SK-N-SH (cell line): Measurements from ENCODE around the gene TRPM1. TPM values are rescaled to one million over a fixed set of nuclear protein-coding genes. Genes with fewer than 3 reads are reported as not detected.

Experiments used
- CTCF ChIA-PET: fragments of 300-600, 350-600 bp; formaldehyde crosslinking; extraction: SDS; loops from one replicate; lab custom pipeline; 2021; lab: Yijun Ruan, JAX
- POLR2A ChIA-PET: fragments of 350-600 bp; sonication (Branson Sonifier 250); formaldehyde crosslinking; extraction: SDS; loops from one replicate; lab custom pipeline; 2020; ENCODE audit warnings: antibody characterized with exemption, inconsistent platforms; lab: Yijun Ruan, JAX
- DNase-seq: peaks from one replicate; pipeline ENCODE4 v3.0.0; 2012
- H2AFZ ChIP-seq: fragments of 200-600 bp; sonication (generic); 2 replicates; pipeline ENCODE4 v1.8.1; 2016; ENCODE audit warnings: antibody characterized with exemption, mild to moderate bottlenecking, low read depth
- H3F3A ChIP-seq: fragments of 200-600 bp; sonication (generic); replicated peaks from 2 replicates; pipeline ENCODE3; 2016; ENCODE audit warnings: antibody characterized with exemption, mild to moderate bottlenecking; ENCODE audit not compliant: insufficient read depth
- H3K27ac ChIP-seq, 2 experiments: fragments of 200-500 bp in 1 of 2; fragments of 200-600 bp in 1 of 2; sonication (Bioruptor generic) in 1 of 2; sonication (generic), shearing (Covaris generic) in 1 of 2; 2 replicates each; pipeline versions ENCODE4 v1.5.1 to v1.6.1; 2014 to 2016; ENCODE audit warnings: low read depth in 2 of 2, inconsistent platforms in 1 of 2, low read length in 1 of 2, mild to moderate bottlenecking in 1 of 2, mixed read lengths in 1 of 2
- H3K27me3 ChIP-seq: fragments of 200-600 bp; sonication (generic), shearing (Covaris generic); 2 replicates; pipeline ENCODE4 v1.6.1; 2016; ENCODE audit warnings: mixed run types; ENCODE audit not compliant: insufficient read depth
- H3K36me3 ChIP-seq, 2 experiments: fragments of 200-500 bp in 1 of 2; fragments of 200-600 bp in 1 of 2; sonication (Bioruptor generic) in 1 of 2; sonication (generic) in 1 of 2; replicated peaks in 1 of 2; 2 replicates each; pipeline versions ENCODE3 to v1.5.1; 2014 to 2016; ENCODE audit warnings: low read length in 1 of 2, mild to moderate bottlenecking in 1 of 2; ENCODE audit not compliant: insufficient read depth in 2 of 2, control insufficient read depth in 1 of 2
- H3K4me1 ChIP-seq, 2 experiments: fragments of 200-500 bp in 1 of 2; fragments of 200-600 bp in 1 of 2; sonication (Bioruptor generic) in 1 of 2; sonication (generic), shearing (Covaris generic) in 1 of 2; 2 replicates each; pipeline versions ENCODE4 v1.5.1 to v1.6.1; 2014 to 2016; ENCODE audit warnings: low read depth in 1 of 2, low read length in 1 of 2, mixed run types in 1 of 2; ENCODE audit not compliant: insufficient read depth in 2 of 2, control insufficient read depth in 1 of 2
- H3K4me2 ChIP-seq: fragments of 200-600 bp; sonication (generic), shearing (Covaris generic); 2 replicates; pipeline ENCODE4 v1.6.1; 2017; ENCODE audit warnings: mixed run types
- H3K4me3 ChIP-seq, 2 experiments: fragments of 200-500 bp in 1 of 2; fragments of 200-600 bp in 1 of 2; sonication (Bioruptor generic) in 1 of 2; sonication (generic), shearing (Covaris generic) in 1 of 2; 2 replicates each; pipeline versions ENCODE4 v1.5.1 to v1.8.1; 2014 to 2016; ENCODE audit warnings: low read depth in 2 of 2, inconsistent platforms in 1 of 2, low read length in 1 of 2, mild to moderate bottlenecking in 1 of 2, mixed read lengths in 1 of 2, moderate library complexity in 1 of 2
- H3K79me2 ChIP-seq: fragments of 200-600 bp; sonication (generic); 2 replicates; pipeline ENCODE4 v1.8.1; 2017; ENCODE audit warnings: mild to moderate bottlenecking; ENCODE audit not compliant: insufficient read depth
- H3K9ac ChIP-seq: fragments of 200-600 bp; sonication (generic); 2 replicates; pipeline ENCODE4 v1.6.1; 2017; ENCODE audit warnings: mixed run types
- H3K9me2 ChIP-seq: fragments of 200-600 bp; sonication (generic); 2 replicates; pipeline ENCODE4 v1.6.1; 2017; ENCODE audit warnings: mixed run types
- H3K9me3 ChIP-seq: fragments of 200-600 bp; sonication (generic); 2 replicates; pipeline ENCODE4 v1.6.1; 2017; ENCODE audit warnings: mixed run types, mild to moderate bottlenecking, moderate library complexity
- H4K20me1 ChIP-seq: fragments of 200-600 bp; sonication (generic); 2 replicates; pipeline ENCODE4 v1.6.1; 2017; ENCODE audit warnings: mild to moderate bottlenecking, mixed run types; ENCODE audit not compliant: insufficient read depth
- ELF1 ChIP-seq: IDR thresholded peaks from 2 replicates; pipeline ENCODE4 v1.4.0; 2012
- GABPA ChIP-seq: IDR thresholded peaks from 2 replicates; pipeline ENCODE4 v1.4.0; 2012; ENCODE audit warnings: low read depth, mild to moderate bottlenecking
- MAX ChIP-seq: IDR thresholded peaks from 2 replicates; pipeline ENCODE4 v1.4.0; 2012; ENCODE audit warnings: low read depth
- PBX3 ChIP-seq: IDR thresholded peaks from 2 replicates; pipeline ENCODE4; 2012
- RAD21 ChIP-seq: IDR thresholded peaks from 2 replicates; pipeline ENCODE4 v1.6.1; 2012; ENCODE audit warnings: mild to moderate bottlenecking, low read length
- RCOR1 ChIP-seq: fragments of 150-350 bp; IDR thresholded peaks from 2 replicates; pipeline ENCODE4 v1.6.1; 2017; ENCODE audit warnings: antibody characterized with exemption, low read length
- REST ChIP-seq: IDR thresholded peaks from 2 replicates; pipeline ENCODE4 v1.6.1; 2012; ENCODE audit warnings: mild to moderate bottlenecking, low read depth, low read length, moderate library complexity
- RXRA ChIP-seq: IDR thresholded peaks from 2 replicates; pipeline ENCODE4 v1.4.0; 2012; ENCODE audit warnings: low read depth, mild to moderate bottlenecking, borderline replicate concordance
- TCF12 ChIP-seq: IDR thresholded peaks from 2 replicates; pipeline ENCODE4 v1.4.0; 2012
- TEAD4 ChIP-seq: IDR thresholded peaks from 2 replicates; pipeline ENCODE4 v1.4.0; 2012; ENCODE audit warnings: mild to moderate bottlenecking, borderline replicate concordance; ENCODE audit not compliant: insufficient read depth
- USF2 ChIP-seq: fragments of 150-350 bp; IDR thresholded peaks from 2 replicates; pipeline ENCODE4 v1.6.1; 2017; ENCODE audit warnings: antibody characterized with exemption, low read length, low read depth, borderline replicate concordance
- WGBS: methylation state at CpG from one replicate; pipeline ENCODE4 v1.1.6; 2017; ENCODE audit warnings: low lambda C conversion rate; 5-methylcytosine and 5-hydroxymethylcytosine counted together
- polyA plus RNA-seq, 3 experiments: library from polyadenylated mRNA; depleted of rRNA; stranded (reverse); fragments of >200 nt; gene quantifications; 2 replicates each; pipeline ENCODE4 v1.2.3, GENCODE V29; 2012

The TRPM1 gene
- polyA plus RNA-seq, 1 of the 3 experiments (the other 2 are of a cell fraction): not detected

GRCh38 chr15:31074321-31074720 lies 27.2 kb downstream of the TRPM1 start:
- Histone ChIP-seq H3K9me2 (0 out of 2 replicates have a peak, but pooled peaks cover 5% of the 10 kb centered on the region), H3K4me1 (no peaks in the 10 kb centered on the region), H3K9ac (no peak overlapping the region), H3K9me3 (no peaks in the 10 kb centered on the region), H3K4me2 (no peak overlapping the region), H4K20me1 (no peaks in the 10 kb centered on the region), H3K4me3 (no peak overlapping the region), H2AFZ (no peak overlapping the region), H3K79me2 (no peaks in the 10 kb centered on the region), H3K36me3 (no peaks in the 10 kb centered on the region), H3K27me3 (no peaks in the 10 kb centered on the region), H3K27ac (no peak overlapping the region), H3F3A (no peaks in the 10 kb centered on the region)
- no peak for TF ChIP-seq RAD21
- no peak for TF ChIP-seq GABPA
- POLR2A ChIA-PET: no interaction called here
- no peak for DNase-seq
- CTCF ChIA-PET: no interaction called here

- Histone ChIP-seq H3K4me2 (no peak overlapping the region), H2AFZ (no peak overlapping the region), H3K27ac (no peak overlapping the region)
- TF ChIP-seq TEAD4: no peak
- TF ChIP-seq MAX: no peak
- TF ChIP-seq ELF1: no peak
- TF ChIP-seq REST: no peak
- no peak for TF ChIP-seq RCOR1
- no peak for TF ChIP-seq PBX3
- TF ChIP-seq TCF12: no peak
- no peak for TF ChIP-seq USF2
- no peak for TF ChIP-seq RXRA
- TF ChIP-seq, all 33 proteins: peak for 0
- H4K20me1 ChIP-seq: no peaks in the 10 kb centered on the region
- H3K9me2 ChIP-seq: 0 out of 2 replicates have a peak, but pooled peaks cover 5% of the 10 kb centered on the region
- H3K36me3 ChIP-seq: no peaks in the 10 kb centered on the region
- no peaks in the 10 kb centered on the region for H3K27me3 ChIP-seq
- no peaks in the 10 kb centered on the region for H3K9me3 ChIP-seq
- no peak overlapping the region for H3K9ac ChIP-seq
- 63% methylated on average over 2 of the region's 2 CpGs for WGBS
- ChIA-PET CTCF (no interaction called here), POLR2A (no interaction called here)
- no peaks in the 10 kb centered on the region for H3K79me2 ChIP-seq
- no peaks in the 10 kb centered on the region for H3K4me1 ChIP-seq
- H3K4me3 ChIP-seq: no peak overlapping the region
- H3F3A ChIP-seq: no peaks in the 10 kb centered on the region
- no peak for DNase-seq
Measured at GRCh38 chr15:31070867-31071266, 30.7 kb downstream of the TRPM1 start.
